ENCODE data around the gene OAT. TPM values are rescaled to one million over a fixed set of nuclear protein-coding genes. Genes with fewer than 3 reads are reported as not detected.
"Not testable (repeated sequence)": the region's sequence is repeated elsewhere in the genome, so short reads cannot be mapped to it uniquely, and the experiment has no call there.

Gene OAT
- total and polyA plus RNA-seq, 9 donors, result 76.5 to 125 (median 94.5) TPM

GRCh38 chr10:124449170-124450011, 30.7 kb upstream of the OAT start:
- H3K36me3 ChIP-seq, result no peaks in the 10 kb centered on the region
- intact Hi-C loops (cut with DNase I), result no loop called here
- TF ChIP-seq CTCF (IDR thresholded peaks at IDR 0.05), result no peak
- TF ChIP-seq POLR2A (IDR thresholded peaks at IDR 0.05), result no peak
- no peak for TF ChIP-seq EP300 (IDR thresholded peaks at IDR 0.05)
- peaks cover 4% of the 10 kb centered on the region for H3K4me1 ChIP-seq (ENCODE audit: insufficient read depth)
- no peak overlapping the region for H3K27ac ChIP-seq
- no peak for DNase-seq
- H3K9me3 ChIP-seq, result no peaks in the 10 kb centered on the region
- H3K27me3 ChIP-seq, result peaks cover 9% of the 10 kb centered on the region
- H3K4me3 ChIP-seq, result no peak overlapping the region
- WGBS, 3 donors, result 1 to 2% (median 1%) methylated on average over 46 to 59 of the region's 59 CpGs

GRCh38 chr10:124448696-124449169, 30.0 kb upstream of the OAT start:
- H3K4me3 ChIP-seq, result no peak overlapping the region
- DNase-seq, result no peak
- H3K4me1 ChIP-seq (ENCODE audit: insufficient read depth), result peaks cover 4% of the 10 kb centered on the region
- WGBS, 3 donors, result 2% methylated on average over 26 of the region's 26 CpGs
- H3K27ac ChIP-seq, result no peak overlapping the region
- H3K27me3 ChIP-seq, result peaks cover 9% of the 10 kb centered on the region
- no peaks in the 10 kb centered on the region for H3K9me3 ChIP-seq
- H3K36me3 ChIP-seq, result no peaks in the 10 kb centered on the region
- no peak for TF ChIP-seq EP300 (IDR thresholded peaks at IDR 0.05)
- no peak for TF ChIP-seq POLR2A (IDR thresholded peaks at IDR 0.05)
- no peak for TF ChIP-seq CTCF (IDR thresholded peaks at IDR 0.05)
- intact Hi-C loops (cut with DNase I), result no loop called here

GRCh38 chr10:124447751-124448466, 29.2 kb upstream of the OAT start:
- WGBS, 3 donors, result 2 to 5% (median 3%) methylated on average over 28 to 60 of the region's 60 CpGs
- Histone ChIP-seq H3K27me3 (peaks cover 9% of the 10 kb centered on the region), H3K9me3 (no peaks in the 10 kb centered on the region), H3K36me3 (no peaks in the 10 kb centered on the region), H3K4me1 (ENCODE audit: insufficient read depth) (peaks cover 4% of the 10 kb centered on the region), H3K27ac (no peak overlapping the region), H3K4me3 (no peak overlapping the region)
- DNase-seq, result no peak
- TF ChIP-seq CTCF (IDR thresholded peaks at IDR 0.05), result no peak
- no peak for TF ChIP-seq EP300 (IDR thresholded peaks at IDR 0.05)
- no peak for TF ChIP-seq POLR2A (IDR thresholded peaks at IDR 0.05)
- intact Hi-C loops (cut with DNase I), result no loop called here

- Histone ChIP-seq H3K9me3 (no peaks in the 10 kb centered on the region), H3K27ac (no peak overlapping the region), H3K36me3 (no peaks in the 10 kb centered on the region), H3K27me3 (peaks cover 9% of the 10 kb centered on the region), H3K4me1 (ENCODE audit: insufficient read depth) (peaks cover 4% of the 10 kb centered on the region), H3K4me3 (no peak overlapping the region)
- WGBS, 3 donors, result 8 to 14% (median 14%) methylated on average over 50 to 71 of the region's 71 CpGs
- TF ChIP-seq EP300 (IDR thresholded peaks at IDR 0.05), result no peak
- no peak for TF ChIP-seq CTCF (IDR thresholded peaks at IDR 0.05)
- no peak for TF ChIP-seq POLR2A (IDR thresholded peaks at IDR 0.05)
- intact Hi-C loops (cut with DNase I), result no loop called here
- no peak for DNase-seq
Observed at GRCh38 chr10:124446830-124447750, 28.4 kb upstream of the OAT start.

- DNase-seq; H3K4me1 ChIP-seq (ENCODE audit: insufficient read depth); H3K27me3 ChIP-seq; intact Hi-C loops (cut with DNase I); H3K36me3 ChIP-seq; H3K27ac ChIP-seq; H3K4me3 ChIP-seq; H3K9me3 ChIP-seq: not testable (repeated sequence)
- WGBS, 3 donors, result 79 to 93% (median 79%) methylated on average over 5 of the region's 5 CpGs
Observed at GRCh38 chr10:124441694-124442093, 23.0 kb upstream of the OAT start.
